ENCODE measurements around the gene LIME1. TPM values are rescaled to one million over a fixed set of nuclear protein-coding genes. Genes with fewer than 3 reads are reported as not detected.

Gene LIME1
- total and polyA plus RNA-seq, 9 of the 15 experiments (the other 6 are each of a cell fraction or from before 2014, with no cell fraction given) = 0.11 to 17.1 (median 2.8) TPM; not detected in 2

DNA sequence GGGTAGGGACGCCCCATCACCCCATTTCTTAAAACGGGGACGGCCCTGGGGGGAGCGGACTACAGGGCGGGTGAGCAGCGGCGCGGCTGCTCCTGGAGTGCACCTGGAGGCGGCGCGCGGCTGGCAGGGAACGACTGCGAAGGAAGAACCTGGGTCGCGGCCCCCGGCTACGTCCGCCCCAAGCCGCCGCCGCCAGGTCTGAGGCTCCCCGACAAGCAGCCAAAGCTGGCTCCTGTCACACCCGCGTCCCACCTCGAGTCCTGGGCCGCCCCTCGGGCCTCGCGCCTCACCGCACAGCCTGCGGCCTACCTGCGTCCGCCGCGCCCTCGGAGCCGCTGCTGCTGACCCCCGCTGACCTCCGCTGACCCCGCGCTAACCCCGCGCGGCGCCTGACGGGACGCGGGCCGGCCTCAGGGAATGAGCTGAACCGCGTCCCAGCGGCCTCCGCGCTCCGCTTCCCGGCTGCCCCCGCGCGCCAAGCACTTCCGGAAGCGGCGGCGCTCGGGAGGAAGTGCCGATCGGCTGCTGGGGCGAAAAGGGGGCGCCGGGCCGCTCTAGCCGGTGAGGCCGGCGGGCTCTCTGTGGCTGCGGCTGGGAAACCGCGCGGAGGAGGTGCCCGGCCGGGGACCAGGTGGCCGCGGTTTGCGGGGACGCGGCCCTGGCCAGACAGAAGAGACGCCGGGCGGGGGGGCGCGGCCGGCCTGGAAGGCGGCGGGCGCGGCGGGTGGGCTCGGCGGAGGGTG, 28.7 kb upstream of the LIME1 start, which contains the start of the genes ARFRP1 and ZGPAT (continued):
- TF ChIP-seq ADNP (tag; IDR thresholded peaks at IDR 0.05) (no peak), POLR2B (IDR thresholded peaks at IDR 0.05; ENCODE audit: low read depth, partially characterized antibody) (peak; percentile 52), CHD4 (IDR thresholded peaks at IDR 0.05; ENCODE audit: insufficient read depth, insufficient replicate concordance, low read depth, low read length, poor library complexity, severe bottlenecking) (no peak), PCBP2 (IDR thresholded peaks at IDR 0.05; ENCODE audit: low read depth, low read length, poor library complexity, severe bottlenecking) (no peak), ZNF699 (CRISPR knock-in tag; IDR thresholded peaks at IDR 0.05; ENCODE audit: insufficient replicate concordance) (no peak), ZNF384 (IDR thresholded peaks at IDR 0.05; ENCODE audit: low read depth, low read length) (no peak), STAT5A (IDR thresholded peaks at IDR 0.05; ENCODE audit: borderline replicate concordance, low read length) (no peak), SAP30 (IDR thresholded peaks at IDR 0.05; ENCODE audit: borderline replicate concordance, insufficient read depth, low read depth, low read length, poor library complexity, severe bottlenecking) (peak; percentile 59), FUS (optimal IDR thresholded peaks at IDR 0.05; ENCODE audit: low read depth, low read length) (peak; percentile 83), MEF2D (tag; conservative IDR thresholded peaks at IDR 0.05; ENCODE audit: low read depth) (no peak), ZNF57 (CRISPR knock-in tag; IDR thresholded peaks at IDR 0.05) (no peak), TEAD4 (IDR thresholded peaks at IDR 0.05; ENCODE audit: low read length) (no peak), TEAD4 (CRISPR knock-in tag; IDR thresholded peaks at IDR 0.05; ENCODE audit: borderline replicate concordance) (no peak; the same call in 1 of the 2 replicates)
- TF ChIP-seq, protein P1, sequence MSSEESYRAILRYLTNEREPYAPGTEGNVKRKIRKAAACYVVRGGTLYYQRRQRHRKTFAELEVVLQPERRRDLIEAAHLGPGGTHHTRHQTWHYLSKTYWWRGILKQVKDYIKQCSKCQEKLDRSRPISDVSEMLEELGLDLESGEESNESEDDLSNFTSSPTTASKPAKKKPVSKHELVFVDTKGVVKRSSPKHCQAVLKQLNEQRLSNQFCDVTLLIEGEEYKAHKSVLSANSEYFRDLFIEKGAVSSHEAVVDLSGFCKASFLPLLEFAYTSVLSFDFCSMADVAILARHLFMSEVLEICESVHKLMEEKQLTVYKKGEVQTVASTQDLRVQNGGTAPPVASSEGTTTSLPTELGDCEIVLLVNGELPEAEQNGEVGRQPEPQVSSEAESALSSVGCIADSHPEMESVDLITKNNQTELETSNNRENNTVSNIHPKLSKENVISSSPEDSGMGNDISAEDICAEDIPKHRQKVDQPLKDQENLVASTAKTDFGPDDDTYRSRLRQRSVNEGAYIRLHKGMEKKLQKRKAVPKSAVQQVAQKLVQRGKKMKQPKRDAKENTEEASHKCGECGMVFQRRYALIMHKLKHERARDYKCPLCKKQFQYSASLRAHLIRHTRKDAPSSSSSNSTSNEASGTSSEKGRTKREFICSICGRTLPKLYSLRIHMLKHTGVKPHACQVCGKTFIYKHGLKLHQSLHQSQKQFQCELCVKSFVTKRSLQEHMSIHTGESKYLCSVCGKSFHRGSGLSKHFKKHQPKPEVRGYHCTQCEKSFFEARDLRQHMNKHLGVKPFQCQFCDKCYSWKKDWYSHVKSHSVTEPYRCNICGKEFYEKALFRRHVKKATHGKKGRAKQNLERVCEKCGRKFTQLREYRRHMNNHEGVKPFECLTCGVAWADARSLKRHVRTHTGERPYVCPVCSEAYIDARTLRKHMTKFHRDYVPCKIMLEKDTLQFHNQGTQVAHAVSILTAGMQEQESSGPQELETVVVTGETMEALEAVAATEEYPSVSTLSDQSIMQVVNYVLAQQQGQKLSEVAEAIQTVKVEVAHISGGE (CRISPR knock-in tag; IDR thresholded peaks at IDR 0.05) = peak in 2 of 3 experiments; percentile 49 to 87; a peak in 4 of 6 replicates
- TF ChIP-seq, protein P2, sequence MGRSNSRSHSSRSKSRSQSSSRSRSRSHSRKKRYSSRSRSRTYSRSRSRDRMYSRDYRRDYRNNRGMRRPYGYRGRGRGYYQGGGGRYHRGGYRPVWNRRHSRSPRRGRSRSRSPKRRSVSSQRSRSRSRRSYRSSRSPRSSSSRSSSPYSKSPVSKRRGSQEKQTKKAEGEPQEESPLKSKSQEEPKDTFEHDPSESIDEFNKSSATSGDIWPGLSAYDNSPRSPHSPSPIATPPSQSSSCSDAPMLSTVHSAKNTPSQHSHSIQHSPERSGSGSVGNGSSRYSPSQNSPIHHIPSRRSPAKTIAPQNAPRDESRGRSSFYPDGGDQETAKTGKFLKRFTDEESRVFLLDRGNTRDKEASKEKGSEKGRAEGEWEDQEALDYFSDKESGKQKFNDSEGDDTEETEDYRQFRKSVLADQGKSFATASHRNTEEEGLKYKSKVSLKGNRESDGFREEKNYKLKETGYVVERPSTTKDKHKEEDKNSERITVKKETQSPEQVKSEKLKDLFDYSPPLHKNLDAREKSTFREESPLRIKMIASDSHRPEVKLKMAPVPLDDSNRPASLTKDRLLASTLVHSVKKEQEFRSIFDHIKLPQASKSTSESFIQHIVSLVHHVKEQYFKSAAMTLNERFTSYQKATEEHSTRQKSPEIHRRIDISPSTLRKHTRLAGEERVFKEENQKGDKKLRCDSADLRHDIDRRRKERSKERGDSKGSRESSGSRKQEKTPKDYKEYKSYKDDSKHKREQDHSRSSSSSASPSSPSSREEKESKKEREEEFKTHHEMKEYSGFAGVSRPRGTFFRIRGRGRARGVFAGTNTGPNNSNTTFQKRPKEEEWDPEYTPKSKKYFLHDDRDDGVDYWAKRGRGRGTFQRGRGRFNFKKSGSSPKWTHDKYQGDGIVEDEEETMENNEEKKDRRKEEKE (IDR thresholded peaks at IDR 0.05; ENCODE audit: borderline replicate concordance in 1 of 2, control insufficient read depth in 1 of 2, low read depth in 2 of 2, low read length in 1 of 2) = 0 out of 4 replicates have a peak, but pooled peaks of 1 of the 2 experiments have one; percentile 73
- TF ChIP-seq, protein P3, sequence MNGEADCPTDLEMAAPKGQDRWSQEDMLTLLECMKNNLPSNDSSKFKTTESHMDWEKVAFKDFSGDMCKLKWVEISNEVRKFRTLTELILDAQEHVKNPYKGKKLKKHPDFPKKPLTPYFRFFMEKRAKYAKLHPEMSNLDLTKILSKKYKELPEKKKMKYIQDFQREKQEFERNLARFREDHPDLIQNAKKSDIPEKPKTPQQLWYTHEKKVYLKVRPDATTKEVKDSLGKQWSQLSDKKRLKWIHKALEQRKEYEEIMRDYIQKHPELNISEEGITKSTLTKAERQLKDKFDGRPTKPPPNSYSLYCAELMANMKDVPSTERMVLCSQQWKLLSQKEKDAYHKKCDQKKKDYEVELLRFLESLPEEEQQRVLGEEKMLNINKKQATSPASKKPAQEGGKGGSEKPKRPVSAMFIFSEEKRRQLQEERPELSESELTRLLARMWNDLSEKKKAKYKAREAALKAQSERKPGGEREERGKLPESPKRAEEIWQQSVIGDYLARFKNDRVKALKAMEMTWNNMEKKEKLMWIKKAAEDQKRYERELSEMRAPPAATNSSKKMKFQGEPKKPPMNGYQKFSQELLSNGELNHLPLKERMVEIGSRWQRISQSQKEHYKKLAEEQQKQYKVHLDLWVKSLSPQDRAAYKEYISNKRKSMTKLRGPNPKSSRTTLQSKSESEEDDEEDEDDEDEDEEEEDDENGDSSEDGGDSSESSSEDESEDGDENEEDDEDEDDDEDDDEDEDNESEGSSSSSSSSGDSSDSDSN (IDR thresholded peaks at IDR 0.05; ENCODE audit: borderline replicate concordance in 1 of 2, low read depth in 2 of 2, low read length in 2 of 2) = no peak
